T-helper 22 cell (primary cell): ENCODE results near the gene CFAP74.

Source experiments
- DNase-seq: peaks from one replicate; pipeline ENCODE4 v3.0.0-alpha.2; 2020; ENCODE audit warnings: low read depth

CFAP74 gene

GRCh38 chr1:1967879-1968278, 35.7 kb downstream of the CFAP74 start:
- DNase-seq, result no peak

GRCh38 chr1:1967151-1967550, 36.4 kb downstream of the CFAP74 start:
- DNase-seq, result no peak

GRCh38 chr1:1966071-1966740, 37.4 kb downstream of the CFAP74 start:
- no peak for DNase-seq

GRCh38 chr1:1965546-1965945, 38.0 kb downstream of the CFAP74 start:
- no peak for DNase-seq

GRCh38 chr1:1964811-1965210, 38.8 kb downstream of the CFAP74 start:
- DNase-seq, result no peak

- DNase-seq, result no peak
These were observed 40.0 kb downstream of the CFAP74 start for GRCh38 chr1:1963570-1963969.

GRCh38 chr1:1962752-1963151, 40.8 kb downstream of the CFAP74 start:
- DNase-seq, result no peak

- DNase-seq, result no peak
These were observed 42.9 kb downstream of the CFAP74 start for GRCh38 chr1:1960480-1961196.

- no peak for DNase-seq
These were observed 43.6 kb downstream of the CFAP74 start for GRCh38 chr1:1959840-1960479.

GRCh38 chr1:1959459-1959839, 44.1 kb downstream of the CFAP74 start:
- no peak for DNase-seq

GRCh38 chr1:1958071-1958541, 45.5 kb downstream of the CFAP74 start:
- no peak for DNase-seq

- DNase-seq, result no peak
These were observed 46.0 kb downstream of the CFAP74 start for GRCh38 chr1:1957533-1957961.

GRCh38 chr1:1956586-1957532, 46.7 kb downstream of the CFAP74 start:
- DNase-seq, result no peak

- DNase-seq, result no peak
These were observed 47.5 kb downstream of the CFAP74 start for GRCh38 chr1:1956101-1956500.

- DNase-seq, result no peak
These were observed 47.9 kb downstream of the CFAP74 start for GRCh38 chr1:1955621-1956094.

- DNase-seq, result no peak
These were observed 48.6 kb downstream of the CFAP74 start for GRCh38 chr1:1954831-1955441.

GRCh38 chr1:1954015-1954414, 49.6 kb downstream of the CFAP74 start:
- DNase-seq, result no peak

GRCh38 chr1:1950940-1951339, 52.6 kb downstream of the CFAP74 start:
- no peak for DNase-seq

GRCh38 chr1:1948783-1949182, 54.8 kb downstream of the CFAP74 start:
- DNase-seq, result no peak

GRCh38 chr1:1947493-1947892, 56.1 kb downstream of the CFAP74 start:
- no peak for DNase-seq

GRCh38 chr1:1946540-1946939, 57.0 kb downstream of the CFAP74 start:
- no peak for DNase-seq
